ENCODE results near the gene SINHCAF. TPM values are rescaled to one million over a fixed set of nuclear protein-coding genes. Genes with fewer than 3 reads are reported as not detected.

Gene SINHCAF
- total and polyA plus RNA-seq, 2 donors from 2014 or later, result 33.1 to 96.2 TPM

DNA sequence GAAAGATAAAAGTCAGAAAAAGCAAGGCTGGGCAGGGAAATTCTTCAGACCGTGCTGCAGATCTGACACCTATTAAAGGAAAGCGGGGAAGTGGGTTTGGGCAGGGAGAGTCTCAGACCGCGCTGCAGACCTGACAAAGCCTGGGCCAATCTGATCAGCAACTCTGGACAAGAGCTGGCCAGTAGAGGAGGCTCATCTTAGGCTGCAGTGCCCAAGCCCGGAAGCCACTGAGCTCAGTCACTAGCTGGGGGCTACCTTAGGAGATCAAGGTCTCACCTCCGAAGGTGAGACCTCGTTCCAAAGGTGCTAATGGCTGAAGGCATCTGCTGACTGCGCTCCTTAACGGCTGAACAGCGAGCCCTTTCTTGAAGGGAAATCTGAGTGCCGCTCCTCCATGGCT, 60.2 kb downstream of the SINHCAF start:
- TF ChIP-seq, protein P1, sequence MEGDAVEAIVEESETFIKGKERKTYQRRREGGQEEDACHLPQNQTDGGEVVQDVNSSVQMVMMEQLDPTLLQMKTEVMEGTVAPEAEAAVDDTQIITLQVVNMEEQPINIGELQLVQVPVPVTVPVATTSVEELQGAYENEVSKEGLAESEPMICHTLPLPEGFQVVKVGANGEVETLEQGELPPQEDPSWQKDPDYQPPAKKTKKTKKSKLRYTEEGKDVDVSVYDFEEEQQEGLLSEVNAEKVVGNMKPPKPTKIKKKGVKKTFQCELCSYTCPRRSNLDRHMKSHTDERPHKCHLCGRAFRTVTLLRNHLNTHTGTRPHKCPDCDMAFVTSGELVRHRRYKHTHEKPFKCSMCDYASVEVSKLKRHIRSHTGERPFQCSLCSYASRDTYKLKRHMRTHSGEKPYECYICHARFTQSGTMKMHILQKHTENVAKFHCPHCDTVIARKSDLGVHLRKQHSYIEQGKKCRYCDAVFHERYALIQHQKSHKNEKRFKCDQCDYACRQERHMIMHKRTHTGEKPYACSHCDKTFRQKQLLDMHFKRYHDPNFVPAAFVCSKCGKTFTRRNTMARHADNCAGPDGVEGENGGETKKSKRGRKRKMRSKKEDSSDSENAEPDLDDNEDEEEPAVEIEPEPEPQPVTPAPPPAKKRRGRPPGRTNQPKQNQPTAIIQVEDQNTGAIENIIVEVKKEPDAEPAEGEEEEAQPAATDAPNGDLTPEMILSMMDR (IDR thresholded peaks at IDR 0.05; ENCODE audit: borderline replicate concordance, extremely low read depth, insufficient read depth), result no peak
- Histone ChIP-seq H3K4me1 (ENCODE audit: control insufficient read depth in 2 of 3, insufficient read depth in 2 of 3, low read depth in 1 of 3, low read length in 3 of 3) (no peaks in the 10 kb centered on the region), H3K9me3 (ENCODE audit: control insufficient read depth in 2 of 3, insufficient read depth in 1 of 3, low read length in 3 of 3) (no peaks in the 10 kb centered on the region), H3K36me3 (ENCODE audit: control insufficient read depth in 2 of 3, insufficient read depth in 3 of 3, low read length in 3 of 3) (no peaks in the 10 kb centered on the region), H3K9ac (ENCODE audit: low read length in 3 of 3) (no peak overlapping the region), H3K27me3 (ENCODE audit: control insufficient read depth, insufficient read depth, low read length) (no peaks in the 10 kb centered on the region), H3K27ac (ENCODE audit: low read depth in 2 of 2, low read length in 2 of 2) (no peak overlapping the region), H3K4me3 (ENCODE audit: low read length in 3 of 3) (no peak overlapping the region)
- intact Hi-C loops (cut with DNase I), result no loop called here
- no peak for DNase-seq
- FAIRE-seq, result no peak

DNA sequence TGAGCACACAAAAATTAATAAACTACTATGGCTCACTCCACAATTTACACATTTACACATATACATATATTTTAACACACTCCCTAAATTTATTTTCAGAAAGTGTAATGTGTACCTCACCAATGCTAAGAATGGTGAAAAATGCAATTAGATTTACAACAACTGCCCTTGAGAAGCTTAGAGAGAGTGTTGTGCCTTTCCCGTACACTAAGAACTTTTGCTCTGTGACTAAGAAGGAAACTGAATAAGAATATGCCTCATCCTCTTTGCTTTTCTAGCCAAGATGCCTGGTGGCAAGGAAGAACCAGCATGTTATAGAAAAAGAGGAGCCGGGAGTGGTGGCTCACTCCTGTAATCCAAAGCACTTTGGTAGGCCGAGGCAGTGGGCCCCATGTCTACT, 62.3 kb downstream of the SINHCAF start:
- Histone ChIP-seq H3K4me1 (ENCODE audit: control insufficient read depth in 2 of 3, insufficient read depth in 2 of 3, low read depth in 1 of 3, low read length in 3 of 3) (no peaks in the 10 kb centered on the region), H3K27me3 (ENCODE audit: control insufficient read depth, insufficient read depth, low read length) (no peaks in the 10 kb centered on the region), H3K27ac (ENCODE audit: low read depth in 2 of 2, low read length in 2 of 2) (no peak overlapping the region), H3K4me3 (ENCODE audit: low read length in 3 of 3) (no peak overlapping the region), H3K9me3 (ENCODE audit: control insufficient read depth in 2 of 3, insufficient read depth in 1 of 3, low read length in 3 of 3) (no peaks in the 10 kb centered on the region), H3K36me3 (ENCODE audit: control insufficient read depth in 2 of 3, insufficient read depth in 3 of 3, low read length in 3 of 3) (no peaks in the 10 kb centered on the region), H3K9ac (ENCODE audit: low read length in 3 of 3) (no peak overlapping the region)
- intact Hi-C loops (cut with DNase I), result no loop called here
- TF ChIP-seq, protein P1 (IDR thresholded peaks at IDR 0.05; ENCODE audit: borderline replicate concordance, extremely low read depth, insufficient read depth), result no peak
- no peak for DNase-seq
- FAIRE-seq, result no peak

DNA sequence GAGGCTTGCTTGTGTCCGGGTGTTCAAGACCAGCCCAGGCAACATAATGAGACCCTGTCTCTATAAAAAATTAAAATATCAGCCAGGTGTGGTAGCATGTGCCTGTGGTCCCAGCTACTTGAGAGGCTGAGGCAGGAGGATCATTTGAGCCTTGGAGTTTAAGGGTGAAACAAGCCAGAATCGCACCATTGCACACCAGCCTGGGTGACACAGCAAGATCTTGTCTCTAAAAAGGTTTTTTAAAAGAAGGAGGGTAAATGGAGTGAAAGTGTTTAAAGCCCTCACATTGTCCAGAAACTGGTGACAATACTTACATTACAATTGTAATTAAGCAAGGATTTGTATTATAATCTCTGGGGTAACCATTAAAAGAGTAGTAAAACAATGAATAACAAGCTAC, 64.2 kb downstream of the SINHCAF start:
- TF ChIP-seq, protein P1 (IDR thresholded peaks at IDR 0.05; ENCODE audit: borderline replicate concordance, extremely low read depth, insufficient read depth), result no peak
- Histone ChIP-seq H3K27me3 (ENCODE audit: control insufficient read depth, insufficient read depth, low read length) (no peaks in the 10 kb centered on the region), H3K36me3 (ENCODE audit: control insufficient read depth in 2 of 3, insufficient read depth in 3 of 3, low read length in 3 of 3) (no peaks in the 10 kb centered on the region), H3K9ac (ENCODE audit: low read length in 3 of 3) (no peak overlapping the region), H3K9me3 (ENCODE audit: control insufficient read depth in 2 of 3, insufficient read depth in 1 of 3, low read length in 3 of 3) (no peaks in the 10 kb centered on the region), H3K4me3 (ENCODE audit: low read length in 3 of 3) (no peak overlapping the region), H3K4me1 (ENCODE audit: control insufficient read depth in 2 of 3, insufficient read depth in 2 of 3, low read depth in 1 of 3, low read length in 3 of 3) (no peaks in the 10 kb centered on the region), H3K27ac (ENCODE audit: low read depth in 2 of 2, low read length in 2 of 2) (no peak overlapping the region)
- intact Hi-C loops (cut with DNase I), result no loop called here
- no peak for DNase-seq
- FAIRE-seq, result no peak

DNA sequence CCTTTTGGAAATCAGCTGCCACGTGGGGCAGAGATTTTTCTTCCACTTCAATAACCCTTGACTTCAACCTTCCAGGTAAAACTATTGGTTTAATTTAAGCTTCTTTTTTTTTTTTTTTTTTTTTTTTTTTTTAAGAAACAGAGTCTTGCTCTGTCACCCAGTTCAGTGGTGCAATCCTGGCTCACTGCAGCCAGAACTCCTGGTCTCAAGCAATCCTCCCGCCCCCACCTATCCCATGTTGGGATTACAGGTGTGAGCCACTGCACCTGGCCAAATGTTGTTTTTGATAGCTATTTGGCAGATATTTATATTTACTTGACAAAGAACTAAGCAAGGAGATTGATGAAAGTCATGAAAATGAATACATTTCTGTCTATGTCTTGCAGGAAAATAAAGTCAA, 65.1 kb downstream of the SINHCAF start:
- no peak overlapping the region for H3K9ac ChIP-seq (ENCODE audit: low read length in 3 of 3)
- H3K4me1 ChIP-seq (ENCODE audit: control insufficient read depth in 2 of 3, insufficient read depth in 2 of 3, low read depth in 1 of 3, low read length in 3 of 3), result no peaks in the 10 kb centered on the region
- DNase-seq, result no peak
- no peak overlapping the region for H3K27ac ChIP-seq (ENCODE audit: low read depth in 2 of 2, low read length in 2 of 2)
- H3K9me3 ChIP-seq (ENCODE audit: control insufficient read depth in 2 of 3, insufficient read depth in 1 of 3, low read length in 3 of 3), result no peaks in the 10 kb centered on the region
- no peaks in the 10 kb centered on the region for H3K36me3 ChIP-seq (ENCODE audit: control insufficient read depth in 2 of 3, insufficient read depth in 3 of 3, low read length in 3 of 3)
- FAIRE-seq, result no peak
- no peak overlapping the region for H3K4me3 ChIP-seq (ENCODE audit: low read length in 3 of 3)
- intact Hi-C loops (cut with DNase I), result no loop called here
- TF ChIP-seq, protein P1 (IDR thresholded peaks at IDR 0.05; ENCODE audit: borderline replicate concordance, extremely low read depth, insufficient read depth), result no peak
- H3K27me3 ChIP-seq (ENCODE audit: control insufficient read depth, insufficient read depth, low read length), result no peaks in the 10 kb centered on the region
